SK-N-SH (cell line): ENCODE measurements around the gene MTURN.

ENCODE experiments used
- ELF1 ChIP-seq: IDR thresholded peaks from 2 replicates; pipeline ENCODE4 v1.4.0; 2012
- TAF1 ChIP-seq: IDR thresholded peaks from 2 replicates; pipeline ENCODE4 v1.6.1; 2012; ENCODE audit warnings: low read depth, mild to moderate bottlenecking, low read length, moderate library complexity, borderline replicate concordance
- TF ChIP-seq, protein P1 (sequence below): fragments of 200-600 bp; sonication (generic); IDR thresholded peaks from 2 replicates; pipeline ENCODE4 v1.6.1; 2017; ENCODE audit warnings: antibody characterized with exemption, mild to moderate bottlenecking, moderate library complexity
- TF ChIP-seq, protein P2 (sequence below): fragments of 150-350 bp; IDR thresholded peaks from 2 replicates; pipeline ENCODE4 v1.6.1; 2017; ENCODE audit warnings: antibody characterized with exemption, low read length, low read depth, borderline replicate concordance

DNA sequence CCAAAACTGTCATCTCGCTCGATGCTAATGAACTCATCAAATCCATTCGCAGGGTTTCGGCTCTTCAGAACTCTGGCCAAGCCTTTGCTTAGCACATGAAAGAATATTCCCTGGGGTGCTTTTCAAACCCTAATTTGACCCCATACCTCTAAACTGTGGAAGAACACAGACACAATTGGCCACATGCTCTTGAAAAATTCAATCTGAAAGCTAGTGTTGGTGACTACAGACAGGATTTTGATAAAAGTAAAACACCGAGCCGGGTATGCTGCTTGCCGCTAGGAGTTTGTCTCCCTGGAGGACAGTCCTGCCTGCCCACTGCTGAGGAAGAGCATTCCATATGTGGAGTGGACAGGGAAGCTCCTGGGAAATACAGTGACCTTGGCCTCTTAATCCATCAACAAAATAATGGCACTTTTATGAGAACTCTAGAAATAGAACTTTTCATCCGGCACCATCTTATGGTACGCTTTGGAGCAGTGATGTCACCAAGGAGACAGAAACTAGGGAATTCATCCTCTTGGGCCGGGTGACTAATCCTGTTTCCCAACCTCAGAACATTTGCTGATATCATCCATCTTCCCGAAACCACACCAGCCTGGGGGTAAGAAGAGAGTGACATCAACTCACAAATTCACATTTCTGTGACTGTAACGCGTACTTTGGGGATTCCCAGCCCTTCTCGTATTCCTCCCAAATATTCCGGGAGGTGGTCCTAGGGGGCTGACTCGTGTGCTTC, 34.2 kb downstream of the MTURN start:
- TF ChIP-seq, protein P1, sequence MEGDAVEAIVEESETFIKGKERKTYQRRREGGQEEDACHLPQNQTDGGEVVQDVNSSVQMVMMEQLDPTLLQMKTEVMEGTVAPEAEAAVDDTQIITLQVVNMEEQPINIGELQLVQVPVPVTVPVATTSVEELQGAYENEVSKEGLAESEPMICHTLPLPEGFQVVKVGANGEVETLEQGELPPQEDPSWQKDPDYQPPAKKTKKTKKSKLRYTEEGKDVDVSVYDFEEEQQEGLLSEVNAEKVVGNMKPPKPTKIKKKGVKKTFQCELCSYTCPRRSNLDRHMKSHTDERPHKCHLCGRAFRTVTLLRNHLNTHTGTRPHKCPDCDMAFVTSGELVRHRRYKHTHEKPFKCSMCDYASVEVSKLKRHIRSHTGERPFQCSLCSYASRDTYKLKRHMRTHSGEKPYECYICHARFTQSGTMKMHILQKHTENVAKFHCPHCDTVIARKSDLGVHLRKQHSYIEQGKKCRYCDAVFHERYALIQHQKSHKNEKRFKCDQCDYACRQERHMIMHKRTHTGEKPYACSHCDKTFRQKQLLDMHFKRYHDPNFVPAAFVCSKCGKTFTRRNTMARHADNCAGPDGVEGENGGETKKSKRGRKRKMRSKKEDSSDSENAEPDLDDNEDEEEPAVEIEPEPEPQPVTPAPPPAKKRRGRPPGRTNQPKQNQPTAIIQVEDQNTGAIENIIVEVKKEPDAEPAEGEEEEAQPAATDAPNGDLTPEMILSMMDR: no peak
- TF ChIP-seq, protein P2, sequence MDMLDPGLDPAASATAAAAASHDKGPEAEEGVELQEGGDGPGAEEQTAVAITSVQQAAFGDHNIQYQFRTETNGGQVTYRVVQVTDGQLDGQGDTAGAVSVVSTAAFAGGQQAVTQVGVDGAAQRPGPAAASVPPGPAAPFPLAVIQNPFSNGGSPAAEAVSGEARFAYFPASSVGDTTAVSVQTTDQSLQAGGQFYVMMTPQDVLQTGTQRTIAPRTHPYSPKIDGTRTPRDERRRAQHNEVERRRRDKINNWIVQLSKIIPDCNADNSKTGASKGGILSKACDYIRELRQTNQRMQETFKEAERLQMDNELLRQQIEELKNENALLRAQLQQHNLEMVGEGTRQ: no peak
- no peak for TF ChIP-seq TAF1
- TF ChIP-seq ELF1: no peak
